ENCODE data around the gene LINGO4.

LINGO4 gene

GRCh38 chr1:151805066-151805820 is at the start of gene LINGO4:
TSS of gene LINGO4 (minus strand) at chr1:151805419. CDS start at chr1:151802704, 2,715 bp downstream.
- no peak for DNase-seq

- DNase-seq, result no peak
These were observed 49.4 kb upstream of the LINGO4 start for GRCh38 chr1:151854658-151855057.

GRCh38 chr1:151853411-151853943 is 48.3 kb upstream of the LINGO4 start, which contains the start of gene THEM5:
TSS of gene THEM5 (minus strand) at chr1:151853712. CDS start at chr1:151853565, 147 bp downstream.
- DNase-seq, result no peak

- no peak for DNase-seq
These were observed 47.5 kb upstream of the LINGO4 start for GRCh38 chr1:151852733-151853132.

- no peak for DNase-seq
These were observed 46.7 kb upstream of the LINGO4 start for GRCh38 chr1:151851886-151852285.

GRCh38 chr1:151849871-151850270 is 44.7 kb upstream of the LINGO4 start:
- no peak for DNase-seq

- no peak for DNase-seq
These were observed 43.9 kb upstream of the LINGO4 start for GRCh38 chr1:151849126-151849525.

- DNase-seq, result no peak
These were observed 42.8 kb upstream of the LINGO4 start for GRCh38 chr1:151847867-151848596.

GRCh38 chr1:151846686-151847237 is 41.5 kb upstream of the LINGO4 start:
- no peak for DNase-seq

GRCh38 chr1:151846062-151846568 is 40.9 kb upstream of the LINGO4 start:
- no peak for DNase-seq

GRCh38 chr1:151843398-151843797 is 38.2 kb upstream of the LINGO4 start:
- DNase-seq, result no peak

- DNase-seq, result no peak
These were observed 35.9 kb upstream of the LINGO4 start for GRCh38 chr1:151841141-151841540.

- DNase-seq, result peak in 1 of 2 experiments; percentile 66
These were observed 35.2 kb upstream of the LINGO4 start for GRCh38 chr1:151840421-151840820.

GRCh38 chr1:151839457-151840403 is 34.5 kb upstream of the LINGO4 start, which contains the start of gene C2CD4D:
TSS of gene C2CD4D (minus strand) at chr1:151839820. CDS start at chr1:151838989, 831 bp downstream.
- DNase-seq, result peak; percentile 97 to 99

GRCh38 chr1:151839082-151839412 is 33.8 kb upstream of the LINGO4 start:
- no peak for DNase-seq

GRCh38 chr1:151838222-151839081 is 33.2 kb upstream of the LINGO4 start:
- no peak for DNase-seq

GRCh38 chr1:151837884-151838221 is 32.6 kb upstream of the LINGO4 start:
- DNase-seq, result no peak

GRCh38 chr1:151837197-151837596 is 32.0 kb upstream of the LINGO4 start:
- no peak for DNase-seq

- no peak for DNase-seq
These were observed 30.4 kb upstream of the LINGO4 start for GRCh38 chr1:151835596-151835995.

GRCh38 chr1:151834239-151834638 is 29.0 kb upstream of the LINGO4 start:
- no peak for DNase-seq
